ENCODE data around the gene GRAMD4. TPM values are rescaled to one million over a fixed set of nuclear protein-coding genes. Genes with fewer than 3 reads are reported as not detected.
A peak's percentile ranks its signal among the peaks of the same experiment; 100 is the strongest.

Gene GRAMD4
- total RNA-seq, 1 donor from 2014 or later = 58.1 TPM

DNA sequence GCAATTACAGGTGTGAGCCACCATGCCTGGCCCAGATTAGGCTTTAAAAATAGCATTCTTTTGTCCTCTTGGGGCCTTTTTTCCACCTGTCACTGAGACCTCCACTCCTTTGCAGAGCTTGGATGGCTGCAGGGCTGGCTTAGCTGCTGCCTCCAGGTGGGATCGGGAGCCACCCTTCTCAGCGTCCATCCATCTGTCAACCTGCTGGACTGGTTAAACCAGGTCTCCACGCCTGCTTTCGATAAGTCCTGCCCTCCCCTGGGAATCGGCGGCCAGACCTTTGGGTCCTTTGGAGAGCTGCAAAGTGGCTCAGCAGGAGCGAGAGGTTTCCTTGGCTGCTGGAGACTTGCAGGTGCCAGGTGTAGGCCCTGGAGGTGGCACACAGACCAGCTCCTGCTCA is 23.4 kb upstream of the GRAMD4 start:
- peak; percentile 75 to 88 for ATAC-seq
- peak; percentile 89 for DNase-seq
- Histone ChIP-seq H3K27ac (no peak overlapping the region), H3K36me3 (no peaks in the 10 kb centered on the region), H3K4me1 (peaks cover 59% of the 10 kb centered on the region), H3K4me3 (no peak overlapping the region), H3K9me3 (no peaks in the 10 kb centered on the region), H3K27me3 (ENCODE audit: low read depth) (no peaks in the 10 kb centered on the region)
- TF ChIP-seq, protein P1, sequence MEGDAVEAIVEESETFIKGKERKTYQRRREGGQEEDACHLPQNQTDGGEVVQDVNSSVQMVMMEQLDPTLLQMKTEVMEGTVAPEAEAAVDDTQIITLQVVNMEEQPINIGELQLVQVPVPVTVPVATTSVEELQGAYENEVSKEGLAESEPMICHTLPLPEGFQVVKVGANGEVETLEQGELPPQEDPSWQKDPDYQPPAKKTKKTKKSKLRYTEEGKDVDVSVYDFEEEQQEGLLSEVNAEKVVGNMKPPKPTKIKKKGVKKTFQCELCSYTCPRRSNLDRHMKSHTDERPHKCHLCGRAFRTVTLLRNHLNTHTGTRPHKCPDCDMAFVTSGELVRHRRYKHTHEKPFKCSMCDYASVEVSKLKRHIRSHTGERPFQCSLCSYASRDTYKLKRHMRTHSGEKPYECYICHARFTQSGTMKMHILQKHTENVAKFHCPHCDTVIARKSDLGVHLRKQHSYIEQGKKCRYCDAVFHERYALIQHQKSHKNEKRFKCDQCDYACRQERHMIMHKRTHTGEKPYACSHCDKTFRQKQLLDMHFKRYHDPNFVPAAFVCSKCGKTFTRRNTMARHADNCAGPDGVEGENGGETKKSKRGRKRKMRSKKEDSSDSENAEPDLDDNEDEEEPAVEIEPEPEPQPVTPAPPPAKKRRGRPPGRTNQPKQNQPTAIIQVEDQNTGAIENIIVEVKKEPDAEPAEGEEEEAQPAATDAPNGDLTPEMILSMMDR (IDR thresholded peaks at IDR 0.05) = no peak
- intact Hi-C loops (cut with DNase I) = no loop called here

GRCh38 chr22:46598224-46598623 is 22.0 kb upstream of the GRAMD4 start:
- Histone ChIP-seq H3K4me3 (no peak overlapping the region), H3K27ac (peak overlapping the region; percentile 68), H3K9me3 (no peaks in the 10 kb centered on the region), H3K4me1 (peaks cover 46% of the 10 kb centered on the region), H3K27me3 (ENCODE audit: low read depth) (no peaks in the 10 kb centered on the region), H3K36me3 (no peaks in the 10 kb centered on the region)
- TF ChIP-seq, protein P1 (IDR thresholded peaks at IDR 0.05) = no peak
- ATAC-seq (no peak), DNase-seq (no peak)
- intact Hi-C loops (cut with DNase I) = no loop called here

DNA sequence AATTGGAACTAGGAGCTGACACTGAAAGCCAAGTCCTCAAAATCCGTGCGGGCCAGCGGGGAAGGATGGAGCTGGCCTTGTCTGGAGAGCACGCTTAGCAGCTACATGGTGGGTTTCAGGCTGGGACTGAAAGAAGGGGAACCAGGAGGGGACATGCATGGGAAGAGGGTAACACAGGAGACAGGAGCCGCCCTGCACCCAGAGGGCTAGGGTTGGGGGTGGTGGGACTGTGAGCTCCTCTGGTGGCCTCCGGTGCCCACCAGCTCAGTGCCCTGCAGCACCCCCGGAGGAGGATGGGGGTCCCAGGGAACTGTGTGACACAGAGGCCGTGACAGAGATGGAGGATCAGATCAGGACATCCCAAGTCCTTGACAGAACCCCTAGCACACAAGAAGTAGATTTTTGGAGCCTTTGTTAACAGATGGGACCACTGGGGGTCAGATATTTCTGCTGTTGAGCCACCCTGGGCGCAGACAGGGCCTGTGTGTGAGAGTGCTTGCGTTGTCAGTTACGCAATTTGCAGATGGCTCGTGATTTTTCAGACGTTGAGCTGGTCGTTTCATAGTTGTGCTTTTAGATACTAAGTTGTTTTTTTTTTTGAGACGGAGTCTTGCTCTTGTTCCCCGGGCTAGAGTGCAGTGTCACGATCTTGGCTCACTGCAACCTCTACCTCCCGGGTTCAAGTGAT is 21.3 kb upstream of the GRAMD4 start:
- peak; percentile 13 to 42 for ATAC-seq
- no peaks in the 10 kb centered on the region for H3K36me3 ChIP-seq
- peak; percentile 65 for DNase-seq
- H3K27me3 ChIP-seq (ENCODE audit: low read depth) = no peaks in the 10 kb centered on the region
- H3K9me3 ChIP-seq = no peaks in the 10 kb centered on the region
- TF ChIP-seq, protein P1 (IDR thresholded peaks at IDR 0.05) = peak; percentile 8
- peak overlapping the region; percentile 68 for H3K27ac ChIP-seq
- intact Hi-C loops (cut with DNase I) = no loop called here
- peaks cover 50% of the 10 kb centered on the region for H3K4me1 ChIP-seq
- H3K4me3 ChIP-seq = no peak overlapping the region

GRCh38 chr22:46600273-46600796 is 19.9 kb upstream of the GRAMD4 start:
- Histone ChIP-seq H3K4me1 (peaks cover 52% of the 10 kb centered on the region), H3K4me3 (no peak overlapping the region), H3K9me3 (no peaks in the 10 kb centered on the region), H3K36me3 (no peaks in the 10 kb centered on the region), H3K27ac (no peak overlapping the region), H3K27me3 (ENCODE audit: low read depth) (no peaks in the 10 kb centered on the region)
- ATAC-seq = no peak
- intact Hi-C loops (cut with DNase I) = no loop called here
- TF ChIP-seq, protein P1 (IDR thresholded peaks at IDR 0.05) = no peak
- no peak for DNase-seq

- H3K9me3 ChIP-seq = no peaks in the 10 kb centered on the region
- intact Hi-C loops (cut with DNase I) = no loop called here
- H3K4me1 ChIP-seq = peaks cover 38% of the 10 kb centered on the region
- ATAC-seq (peak; percentile 40 to 61), DNase-seq (peak; percentile 72)
- TF ChIP-seq, protein P1 (IDR thresholded peaks at IDR 0.05) = no peak
- no peaks in the 10 kb centered on the region for H3K36me3 ChIP-seq
- no peaks in the 10 kb centered on the region for H3K27me3 ChIP-seq (ENCODE audit: low read depth)
- peak overlapping the region; percentile 26 for H3K27ac ChIP-seq
- H3K4me3 ChIP-seq = no peak overlapping the region
Measured at GRCh38 chr22:46602025-46602424, 18.2 kb upstream of the GRAMD4 start.
